Mesenchymal stem cell (in vitro differentiated cells and primary cell): ENCODE data around the gene RBBP8.

Experiments
- DNase-seq: peaks from one replicate; pipeline ENCODE4 v3.0.0-alpha.2; 2013
- H2AFZ ChIP-seq: one replicate; pipeline ENCODE4 v1.6.1; 2013; ENCODE audit warnings: low read depth, mild to moderate bottlenecking, control low read depth, inconsistent platforms, low read length, moderate library complexity
- H2AK5ac ChIP-seq: 2 replicates; pipeline ENCODE4 v1.6.1; 2013; ENCODE audit warnings: low read length, moderate library complexity, mild to moderate bottlenecking, inconsistent platforms; ENCODE audit not compliant: severe bottlenecking
- H2BK120ac ChIP-seq: one replicate; pipeline ENCODE4 v1.6.1; 2013; ENCODE audit warnings: low read depth, mild to moderate bottlenecking, inconsistent platforms, low read length, moderate library complexity
- H2BK12ac ChIP-seq, 2 experiments: one replicate each; pipeline ENCODE4 v1.6.1; 2013; ENCODE audit warnings: inconsistent platforms in 2 of 2, low read length in 2 of 2, mild to moderate bottlenecking in 2 of 2, moderate library complexity in 2 of 2, control low read depth in 1 of 2
- H2BK15ac ChIP-seq: one replicate; pipeline ENCODE4 v1.6.1; 2013; ENCODE audit warnings: mild to moderate bottlenecking, low read depth, inconsistent platforms; ENCODE audit not compliant: poor library complexity, severe bottlenecking
- H2BK5ac ChIP-seq: 2 replicates; pipeline ENCODE4 v1.6.1; 2013; ENCODE audit warnings: low read depth, mild to moderate bottlenecking, low read length, control low read depth, inconsistent platforms; ENCODE audit not compliant: poor library complexity, severe bottlenecking
- H3K14ac ChIP-seq, 2 experiments: one replicate each; pipeline ENCODE4 v1.6.1; 2013; ENCODE audit warnings: inconsistent platforms in 2 of 2, low read length in 2 of 2, control low read depth in 1 of 2, mild to moderate bottlenecking in 1 of 2, moderate library complexity in 1 of 2
- H3K18ac ChIP-seq, 2 experiments: one replicate each; pipeline ENCODE4 v1.6.1; 2013; ENCODE audit warnings: inconsistent platforms in 2 of 2, low read length in 2 of 2, control low read depth in 1 of 2, low read depth in 1 of 2, mild to moderate bottlenecking in 1 of 2
- H3K23ac ChIP-seq, 2 experiments: one replicate each; pipeline ENCODE4 v1.6.1; 2013; ENCODE audit warnings: inconsistent platforms in 2 of 2, low read length in 2 of 2, mild to moderate bottlenecking in 2 of 2, moderate library complexity in 2 of 2, control low read depth in 1 of 2
- H3K27ac ChIP-seq: 2 replicates; pipeline ENCODE4 v1.5.1; 2013; ENCODE audit warnings: mild to moderate bottlenecking, moderate library complexity, low read length, control low read depth, inconsistent platforms; ENCODE audit not compliant: poor library complexity, severe bottlenecking
- H3K27me3 ChIP-seq, 2 experiments: 2 replicates each; pipeline versions ENCODE4 v1.6.1 to v1.7.0; 2013; ENCODE audit warnings: low read length in 2 of 2, mild to moderate bottlenecking in 2 of 2, moderate library complexity in 2 of 2, control low read depth in 1 of 2, inconsistent platforms in 1 of 2; ENCODE audit not compliant: control insufficient read depth in 1 of 2, insufficient read depth in 1 of 2
- H3K36me3 ChIP-seq, 2 experiments: 2 replicates each; pipeline versions ENCODE4 v1.6.1 to v1.7.0; 2013; ENCODE audit warnings: low read length in 2 of 2, control low read depth in 1 of 2, inconsistent platforms in 1 of 2, low read depth in 1 of 2, mild to moderate bottlenecking in 1 of 2; ENCODE audit not compliant: insufficient read depth in 2 of 2, control insufficient read depth in 1 of 2
- H3K4ac ChIP-seq, 2 experiments: one replicate each; pipeline ENCODE4 v1.6.1; 2013; ENCODE audit warnings: inconsistent platforms in 2 of 2, low read length in 2 of 2, mild to moderate bottlenecking in 2 of 2, moderate library complexity in 2 of 2, control low read depth in 1 of 2, low read depth in 1 of 2
- H3K4me1 ChIP-seq: 2 replicates; pipeline ENCODE4 v1.6.1; 2013; ENCODE audit warnings: low read depth, low read length, control low read depth; ENCODE audit not compliant: control insufficient read depth, insufficient read depth
- H3K4me2 ChIP-seq: 2 replicates; pipeline ENCODE4 v1.6.1; 2013; ENCODE audit warnings: low read length, mild to moderate bottlenecking, inconsistent platforms; ENCODE audit not compliant: poor library complexity, severe bottlenecking
- H3K4me3 ChIP-seq, 2 experiments: 2 replicates each; pipeline versions ENCODE4 v1.5.1 to v1.7.0; 2013; ENCODE audit warnings: low read length in 2 of 2, mild to moderate bottlenecking in 2 of 2, control low read depth in 1 of 2, low read depth in 1 of 2; ENCODE audit not compliant: insufficient read depth in 1 of 2
- H3K79me1 ChIP-seq: replicated peaks from 2 replicates; pipeline ENCODE4 v1.6.1; 2013; ENCODE audit warnings: mild to moderate bottlenecking, control low read depth, low read length, inconsistent platforms; ENCODE audit not compliant: poor library complexity, severe bottlenecking
- H3K9ac ChIP-seq: 2 replicates; pipeline ENCODE4 v1.7.0; 2013; ENCODE audit warnings: mild to moderate bottlenecking, low read length, moderate library complexity
- H3K9me3 ChIP-seq: 2 replicates; pipeline ENCODE4 v1.7.0; 2013; ENCODE audit warnings: mild to moderate bottlenecking, low read length; ENCODE audit not compliant: control insufficient read depth
- H4K8ac ChIP-seq: one replicate; pipeline ENCODE4 v1.6.1; 2013; ENCODE audit warnings: inconsistent platforms, mild to moderate bottlenecking, low read length, moderate library complexity
- H4K91ac ChIP-seq: one replicate; pipeline ENCODE4 v1.6.1; 2013; ENCODE audit warnings: mild to moderate bottlenecking, low read length, inconsistent platforms
- WGBS: methylation state at CpG from one replicate; pipeline ENCODE4 v1.1.7; 2013; ENCODE audit warnings: mixed read lengths; 5-methylcytosine and 5-hydroxymethylcytosine counted together

Gene RBBP8

DNA sequence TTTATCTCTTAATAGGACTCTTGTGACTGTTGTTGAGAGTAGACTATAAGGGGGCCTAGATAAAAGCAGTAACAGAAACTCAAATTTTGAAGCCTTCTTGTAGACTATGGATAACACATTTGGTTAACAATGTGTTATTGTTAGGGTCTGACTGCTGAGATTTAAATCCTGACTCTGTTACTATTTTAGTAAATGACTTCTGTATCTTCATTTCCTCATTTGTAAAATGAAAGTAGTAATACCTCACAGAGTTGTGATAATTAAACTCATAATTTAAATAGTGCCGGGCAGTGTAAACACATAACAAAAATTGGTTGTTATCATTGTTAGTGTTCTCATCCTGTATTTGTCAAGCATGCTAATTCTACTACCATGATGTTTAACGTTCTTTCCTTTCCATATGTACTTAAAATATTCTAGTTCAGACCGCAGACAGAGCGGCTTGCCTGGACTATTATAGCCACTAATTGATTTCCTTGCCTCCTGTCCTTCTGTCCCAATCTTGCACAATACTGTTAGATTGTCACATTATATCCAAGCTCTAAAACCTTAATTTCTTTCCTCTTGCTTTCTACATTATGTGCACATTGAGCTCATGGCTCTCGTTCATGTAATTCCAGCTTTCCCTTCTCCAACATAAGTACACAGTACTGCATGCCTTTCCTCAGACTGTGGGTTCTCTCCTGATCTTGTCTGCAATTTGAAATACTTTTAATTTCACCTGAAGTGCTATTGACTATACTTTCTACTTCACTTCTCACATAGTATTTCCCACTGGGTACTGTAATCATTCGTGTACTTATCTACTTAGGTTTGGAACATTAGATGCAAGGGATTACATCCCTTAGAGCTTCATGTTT is 48.4 kb downstream of the RBBP8 start:
- Histone ChIP-seq H3K14ac (no peak overlapping the region), H2AK5ac (no peak overlapping the region), H3K79me1 (peaks cover 2% of the 10 kb centered on the region), H2BK120ac (no peak overlapping the region), H3K36me3 (peaks cover 0 to 10% of the 10 kb centered on the region in 2 experiments), H3K9ac (no peak overlapping the region), H4K8ac (no peak overlapping the region), H2BK15ac (no peak overlapping the region), H3K4me1 (peaks cover 4% of the 10 kb centered on the region), H4K91ac (no peak overlapping the region), H2AFZ (no peak overlapping the region), H3K27ac (no peak overlapping the region), H3K9me3 (no peaks in the 10 kb centered on the region), H3K18ac (no peak overlapping the region), H2BK12ac (no peak overlapping the region), H3K4me2 (no peak overlapping the region), H3K23ac (no peak overlapping the region), H3K4me3 (no peak overlapping the region), H3K27me3 (no peaks in the 10 kb centered on the region), H3K4ac (no peak overlapping the region), H2BK5ac (no peak overlapping the region)
- no peak for DNase-seq
- WGBS = 94% methylated on average over 5 of the region's 6 CpGs

DNA sequence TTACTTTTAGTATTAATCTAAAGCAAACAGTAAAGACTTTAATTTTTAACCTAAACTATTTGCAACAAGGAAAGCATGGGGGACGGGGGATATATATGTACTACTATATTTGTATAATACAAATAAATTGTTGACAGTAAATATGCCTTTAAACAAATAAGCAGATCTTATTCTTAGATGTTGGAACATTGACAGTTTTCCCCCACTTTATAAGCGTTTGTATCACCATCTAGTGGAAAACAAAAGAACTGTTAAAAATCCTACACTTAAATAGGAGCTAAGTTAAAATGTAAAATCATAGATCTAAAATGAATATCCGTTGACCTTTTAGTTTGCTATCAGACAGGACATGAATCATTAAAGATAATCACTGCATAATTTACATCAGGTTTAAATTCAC is 50.0 kb downstream of the RBBP8 start:
- Histone ChIP-seq H2BK5ac (no peak overlapping the region), H3K18ac (no peak overlapping the region), H3K14ac (no peak overlapping the region), H3K4ac (no peak overlapping the region), H2AK5ac (no peak overlapping the region), H3K4me3 (no peak overlapping the region), H3K9ac (peak overlapping the region; percentile 1), H4K8ac (no peak overlapping the region), H3K23ac (no peak overlapping the region), H3K79me1 (peaks cover 2% of the 10 kb centered on the region), H3K27me3 (no peaks in the 10 kb centered on the region), H3K27ac (no peak overlapping the region), H2AFZ (no peak overlapping the region), H2BK15ac (no peak overlapping the region), H2BK12ac (no peak overlapping the region), H3K36me3 (peaks cover 3 to 13% of the 10 kb centered on the region in 2 experiments), H3K4me1 (peaks cover 4% of the 10 kb centered on the region), H3K4me2 (no peak overlapping the region), H4K91ac (no peak overlapping the region), H3K9me3 (no peaks in the 10 kb centered on the region), H2BK120ac (no peak overlapping the region)
- DNase-seq = peak; percentile 53
- no CpG with 5 or more reads among the region's 3 CpGs for WGBS

DNA sequence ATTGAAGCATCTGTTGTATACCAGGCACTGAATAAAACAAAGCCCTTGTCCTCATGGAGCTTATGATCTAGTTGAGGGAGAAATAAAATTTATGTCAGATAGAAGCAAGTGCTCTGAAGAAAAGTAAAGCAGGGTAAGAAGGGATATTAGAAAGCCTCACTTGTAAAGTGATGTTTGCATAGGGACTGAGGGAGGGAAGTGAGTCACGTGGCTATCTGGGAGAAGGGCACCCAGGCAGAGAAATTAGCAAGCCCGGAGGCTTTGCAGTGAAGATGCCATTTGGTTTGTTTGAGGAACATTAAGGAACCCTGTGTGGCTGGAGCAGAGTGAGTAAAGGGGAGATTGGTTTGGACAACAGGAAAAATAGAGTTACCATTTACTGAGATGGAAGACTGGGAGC is 52.1 kb downstream of the RBBP8 start:
- Histone ChIP-seq H3K4me3 (no peak overlapping the region), H3K18ac (no peak overlapping the region), H2BK15ac (no peak overlapping the region), H2BK120ac (no peak overlapping the region), H3K4me2 (no peak overlapping the region), H3K36me3 (peaks cover 7 to 21% of the 10 kb centered on the region in 2 experiments), H3K9ac (no peak overlapping the region), H2BK12ac (no peak overlapping the region), H3K4me1 (peaks cover 1% of the 10 kb centered on the region), H2AK5ac (no peak overlapping the region), H4K91ac (no peak overlapping the region), H3K79me1 (peaks cover 2% of the 10 kb centered on the region), H3K23ac (no peak overlapping the region), H3K4ac (no peak overlapping the region), H2BK5ac (no peak overlapping the region), H2AFZ (no peak overlapping the region), H4K8ac (no peak overlapping the region), H3K14ac (no peak overlapping the region), H3K27me3 (no peaks in the 10 kb centered on the region), H3K27ac (no peak overlapping the region), H3K9me3 (no peaks in the 10 kb centered on the region)
- no peak for DNase-seq
- 92% methylated on average over 2 of the region's 2 CpGs for WGBS

DNA sequence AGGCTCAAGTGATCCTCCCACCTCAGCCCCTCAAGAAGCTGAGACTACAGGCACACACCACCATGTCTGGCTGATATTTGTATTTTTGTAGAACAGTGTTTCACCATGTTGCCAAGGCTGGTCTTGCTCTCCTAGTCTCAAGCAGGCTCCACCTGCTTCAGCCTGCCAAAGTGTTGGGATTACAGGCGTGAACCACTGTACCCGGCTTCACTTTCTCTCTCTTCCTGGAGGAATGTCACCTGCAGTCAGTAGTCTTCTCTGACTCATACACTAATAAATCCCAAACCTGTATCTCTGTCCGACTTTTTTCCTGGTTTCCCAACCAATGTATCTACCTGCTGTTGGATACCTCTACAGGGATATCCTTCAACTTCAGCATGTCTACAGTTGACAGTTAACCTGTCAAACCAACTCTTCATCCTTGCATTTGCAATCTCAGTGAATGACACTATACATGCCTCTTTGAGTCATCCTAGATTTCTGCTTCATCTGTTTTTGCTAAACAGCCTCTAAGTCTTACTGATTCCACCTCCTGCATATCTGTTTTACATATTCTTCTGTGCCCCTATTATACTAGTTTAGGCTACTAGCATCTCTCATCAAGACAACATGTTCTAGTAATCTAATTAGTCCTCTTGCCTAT is 54.5 kb downstream of the RBBP8 start:
- no peak overlapping the region for H3K4ac ChIP-seq
- no peak overlapping the region for H2AK5ac ChIP-seq
- WGBS = 99% methylated on average over 3 of the region's 3 CpGs
- no peaks in the 10 kb centered on the region for H3K27me3 ChIP-seq
- H4K8ac ChIP-seq = no peak overlapping the region
- peaks cover 7 to 27% of the 10 kb centered on the region in 2 experiments for H3K36me3 ChIP-seq
- no peak overlapping the region for H2BK15ac ChIP-seq
- no peak overlapping the region for H3K4me2 ChIP-seq
- no peak for DNase-seq
- no peaks in the 10 kb centered on the region for H3K79me1 ChIP-seq
- H4K91ac ChIP-seq = no peak overlapping the region
- no peak overlapping the region for H2AFZ ChIP-seq
- H2BK5ac ChIP-seq = no peak overlapping the region
- no peak overlapping the region for H3K27ac ChIP-seq
- no peaks in the 10 kb centered on the region for H3K9me3 ChIP-seq
- no peak overlapping the region for H3K4me3 ChIP-seq
- H3K14ac ChIP-seq = no peak overlapping the region
- H3K9ac ChIP-seq = no peak overlapping the region
- no peak overlapping the region for H3K23ac ChIP-seq
- no peak overlapping the region for H3K18ac ChIP-seq
- no peak overlapping the region for H2BK12ac ChIP-seq
- H3K4me1 ChIP-seq = peaks cover 1% of the 10 kb centered on the region
- no peak overlapping the region for H2BK120ac ChIP-seq
